Measurements from ENCODE around the gene DPM2.

Gene DPM2

GRCh38 chr9:127980706-127981558 lies 43.3 kb upstream of the DPM2 start, which contains the start of gene EEIG1:
Gene EEIG1, minus strand, starts transcription at chr9:127980989. Its CDS starts 852 bp downstream, at chr9:127980137.
- peak within 1 kb of the TSS; percentile 75 for H3K4me3 ChIP-seq (ENCODE audit: control insufficient read depth, low read depth, low read length)
- TF ChIP-seq CTCF (IDR thresholded peaks at IDR 0.05; ENCODE audit: control insufficient read depth, insufficient read depth, low read depth, low read length, missing control alignments), result no peak
- DNase-seq (ENCODE audit: low read depth), result no peak

GRCh38 chr9:127980060-127980705 lies 42.5 kb upstream of the DPM2 start:
- peak overlapping the region; percentile 75 for H3K4me3 ChIP-seq (ENCODE audit: control insufficient read depth, low read depth, low read length)
- TF ChIP-seq CTCF (IDR thresholded peaks at IDR 0.05; ENCODE audit: control insufficient read depth, insufficient read depth, low read depth, low read length, missing control alignments), result no peak
- DNase-seq (ENCODE audit: low read depth), result no peak

GRCh38 chr9:127979333-127980059 lies 41.8 kb upstream of the DPM2 start:
- H3K4me3 ChIP-seq (ENCODE audit: control insufficient read depth, low read depth, low read length), result peak overlapping the region; percentile 75
- no peak for DNase-seq (ENCODE audit: low read depth)
- TF ChIP-seq CTCF (IDR thresholded peaks at IDR 0.05; ENCODE audit: control insufficient read depth, insufficient read depth, low read depth, low read length, missing control alignments), result no peak

- no peak for DNase-seq (ENCODE audit: low read depth)
- TF ChIP-seq CTCF (IDR thresholded peaks at IDR 0.05; ENCODE audit: control insufficient read depth, insufficient read depth, low read depth, low read length, missing control alignments), result no peak
- H3K4me3 ChIP-seq (ENCODE audit: control insufficient read depth, low read depth, low read length), result peak overlapping the region; percentile 75
Observed at GRCh38 chr9:127979015-127979332, 41.3 kb upstream of the DPM2 start.

GRCh38 chr9:127977884-127978647 lies 40.4 kb upstream of the DPM2 start:
- peak overlapping the region; percentile 75 for H3K4me3 ChIP-seq (ENCODE audit: control insufficient read depth, low read depth, low read length)
- peak; percentile 66 for DNase-seq (ENCODE audit: low read depth)
- TF ChIP-seq CTCF (IDR thresholded peaks at IDR 0.05; ENCODE audit: control insufficient read depth, insufficient read depth, low read depth, low read length, missing control alignments), result peak; percentile 28
